Measurements from ENCODE around the gene MAPKAPK2.
A peak's percentile ranks its signal among the peaks of the same experiment; 100 is the strongest.

MAPKAPK2 gene

DNA sequence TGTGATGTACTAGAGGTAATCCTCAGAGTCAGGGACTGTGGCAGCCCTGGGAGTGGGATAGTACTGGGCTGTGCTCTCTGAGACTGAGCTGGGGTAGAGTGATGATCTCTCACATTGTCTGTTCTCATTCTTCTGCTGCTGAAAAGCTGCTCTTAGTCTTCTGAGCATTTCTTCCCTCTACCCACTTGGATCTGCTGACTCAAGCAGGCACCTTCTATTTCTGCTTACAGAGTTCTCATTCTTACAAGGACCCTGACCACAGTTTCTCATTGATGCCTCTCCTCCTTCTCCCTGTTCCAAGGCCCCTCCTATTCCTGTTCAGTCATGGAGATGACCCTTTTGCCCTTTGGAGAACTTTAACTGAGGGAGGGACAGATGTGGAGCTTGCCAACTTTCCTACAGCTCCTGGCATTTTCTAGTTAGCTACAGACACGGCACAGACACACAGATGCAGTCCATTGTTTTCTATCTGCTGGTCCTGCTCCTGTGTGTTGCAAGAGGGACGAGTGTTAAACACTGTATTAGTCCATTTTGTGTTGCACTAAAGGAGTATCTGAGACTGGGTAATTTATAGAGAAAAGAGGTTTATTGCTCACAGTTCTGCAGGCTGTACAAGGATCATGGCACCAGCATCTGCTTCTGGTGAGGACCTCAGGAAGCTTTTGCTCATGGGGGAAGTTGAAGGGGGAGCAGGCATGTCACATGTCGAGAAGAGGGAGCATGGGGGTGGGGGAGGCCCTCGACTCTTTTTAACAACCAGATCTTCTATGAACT, 12.3 kb downstream of the MAPKAPK2 start:
- Histone ChIP-seq H3K36me3 (ENCODE audit: control insufficient read depth in 2 of 2, insufficient read depth in 1 of 2, low read length in 2 of 2) (peaks cover 0 to 9% of the 10 kb centered on the region in 2 experiments; a peak in 1 of 3 replicates), H3K4me1 (ENCODE audit: control insufficient read depth, insufficient read depth, low read length) (no peaks in the 10 kb centered on the region)
- POLR2A ChIA-PET: no interaction called here

DNA sequence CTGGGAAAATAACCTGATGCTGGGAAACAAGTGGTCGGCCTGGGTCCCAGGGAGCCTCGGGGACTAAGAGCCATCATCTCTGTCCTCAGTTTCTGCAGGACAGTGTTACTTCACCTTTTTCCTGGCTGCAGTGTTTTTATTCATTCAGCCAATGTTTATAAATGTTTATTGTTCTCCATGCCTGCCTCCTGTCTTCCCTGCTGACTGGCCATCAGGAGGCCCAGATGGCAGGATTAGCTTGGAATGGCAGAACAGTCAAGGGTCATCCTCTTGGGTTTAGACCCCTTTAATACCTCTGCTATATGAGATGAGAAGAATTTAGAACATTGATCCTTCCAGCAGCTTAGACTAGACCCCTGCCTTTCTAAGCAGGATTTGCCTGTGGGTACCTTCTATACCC, 13.3 kb downstream of the MAPKAPK2 start:
- no peak overlapping the region for H3K4me3 ChIP-seq (ENCODE audit: low read depth, low read length)
- H3K4me1 ChIP-seq (ENCODE audit: control insufficient read depth, insufficient read depth, low read length): 0 out of 2 replicates have a peak, but pooled peaks cover 2% of the 10 kb centered on the region
- peaks cover 0 to 9% of the 10 kb centered on the region in 2 experiments; a peak in 1 of 3 replicates for H3K36me3 ChIP-seq (ENCODE audit: control insufficient read depth in 2 of 2, insufficient read depth in 1 of 2, low read length in 2 of 2)
- H3K27ac ChIP-seq (ENCODE audit: extremely low read depth, low read depth, low read length): no peak overlapping the region
- ChIA-PET POLR2A (no interaction called here), CTCF (interaction anchor here (0.6 kb wide), 1 partner anchor 784 kb away, joined by 3 read pairs; no protein-coding TSS in a partner anchor)
- no peak for TF ChIP-seq ZNF19 (tag by site-specific recombination; IDR thresholded peaks at IDR 0.05; ENCODE audit: low read depth)
- no peak for TF ChIP-seq TCF7L2 (IDR thresholded peaks at IDR 0.05; ENCODE audit: borderline replicate concordance, low read depth, low read length)
- TF ChIP-seq, protein P1, sequence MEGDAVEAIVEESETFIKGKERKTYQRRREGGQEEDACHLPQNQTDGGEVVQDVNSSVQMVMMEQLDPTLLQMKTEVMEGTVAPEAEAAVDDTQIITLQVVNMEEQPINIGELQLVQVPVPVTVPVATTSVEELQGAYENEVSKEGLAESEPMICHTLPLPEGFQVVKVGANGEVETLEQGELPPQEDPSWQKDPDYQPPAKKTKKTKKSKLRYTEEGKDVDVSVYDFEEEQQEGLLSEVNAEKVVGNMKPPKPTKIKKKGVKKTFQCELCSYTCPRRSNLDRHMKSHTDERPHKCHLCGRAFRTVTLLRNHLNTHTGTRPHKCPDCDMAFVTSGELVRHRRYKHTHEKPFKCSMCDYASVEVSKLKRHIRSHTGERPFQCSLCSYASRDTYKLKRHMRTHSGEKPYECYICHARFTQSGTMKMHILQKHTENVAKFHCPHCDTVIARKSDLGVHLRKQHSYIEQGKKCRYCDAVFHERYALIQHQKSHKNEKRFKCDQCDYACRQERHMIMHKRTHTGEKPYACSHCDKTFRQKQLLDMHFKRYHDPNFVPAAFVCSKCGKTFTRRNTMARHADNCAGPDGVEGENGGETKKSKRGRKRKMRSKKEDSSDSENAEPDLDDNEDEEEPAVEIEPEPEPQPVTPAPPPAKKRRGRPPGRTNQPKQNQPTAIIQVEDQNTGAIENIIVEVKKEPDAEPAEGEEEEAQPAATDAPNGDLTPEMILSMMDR (tag by site-specific recombination; IDR thresholded peaks at IDR 0.05): no peak
- no peak for TF ChIP-seq BCL11B (tag by site-specific recombination; IDR thresholded peaks at IDR 0.05; ENCODE audit: low read depth)
- TF ChIP-seq ZNF221 (tag by site-specific recombination; IDR thresholded peaks at IDR 0.05; ENCODE audit: borderline replicate concordance): no peak
- TF ChIP-seq ZNF157 (tag by site-specific recombination; IDR thresholded peaks at IDR 0.05): no peak
- TF ChIP-seq ZNF311 (tag by site-specific recombination; IDR thresholded peaks at IDR 0.05; ENCODE audit: borderline replicate concordance): no peak
- no peak for TF ChIP-seq ZNF501 (tag by site-specific recombination; IDR thresholded peaks at IDR 0.05)
- TF ChIP-seq KLF8 (tag by site-specific recombination; IDR thresholded peaks at IDR 0.05): no peak
- TF ChIP-seq, protein P2, sequence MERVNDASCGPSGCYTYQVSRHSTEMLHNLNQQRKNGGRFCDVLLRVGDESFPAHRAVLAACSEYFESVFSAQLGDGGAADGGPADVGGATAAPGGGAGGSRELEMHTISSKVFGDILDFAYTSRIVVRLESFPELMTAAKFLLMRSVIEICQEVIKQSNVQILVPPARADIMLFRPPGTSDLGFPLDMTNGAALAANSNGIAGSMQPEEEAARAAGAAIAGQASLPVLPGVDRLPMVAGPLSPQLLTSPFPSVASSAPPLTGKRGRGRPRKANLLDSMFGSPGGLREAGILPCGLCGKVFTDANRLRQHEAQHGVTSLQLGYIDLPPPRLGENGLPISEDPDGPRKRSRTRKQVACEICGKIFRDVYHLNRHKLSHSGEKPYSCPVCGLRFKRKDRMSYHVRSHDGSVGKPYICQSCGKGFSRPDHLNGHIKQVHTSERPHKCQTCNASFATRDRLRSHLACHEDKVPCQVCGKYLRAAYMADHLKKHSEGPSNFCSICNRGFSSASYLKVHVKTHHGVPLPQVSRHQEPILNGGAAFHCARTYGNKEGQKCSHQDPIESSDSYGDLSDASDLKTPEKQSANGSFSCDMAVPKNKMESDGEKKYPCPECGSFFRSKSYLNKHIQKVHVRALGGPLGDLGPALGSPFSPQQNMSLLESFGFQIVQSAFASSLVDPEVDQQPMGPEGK (tag by site-specific recombination; IDR thresholded peaks at IDR 0.05): no peak
- TF ChIP-seq KLF7 (tag by site-specific recombination; IDR thresholded peaks at IDR 0.05; ENCODE audit: borderline replicate concordance): no peak
- TF ChIP-seq ZNF510 (tag by site-specific recombination; IDR thresholded peaks at IDR 0.05; ENCODE audit: insufficient replicate concordance): no peak
- no peak for TF ChIP-seq ZFP41 (tag by site-specific recombination; IDR thresholded peaks at IDR 0.05; ENCODE audit: borderline replicate concordance)
- TF ChIP-seq TRIM28 (IDR thresholded peaks at IDR 0.05; ENCODE audit: borderline replicate concordance, low read length): no peak
- no peak for TF ChIP-seq ZNF529 (tag by site-specific recombination; IDR thresholded peaks at IDR 0.05; ENCODE audit: insufficient replicate concordance)
- no peak for TF ChIP-seq ZNF48 (tag by site-specific recombination; IDR thresholded peaks at IDR 0.05)
- TF ChIP-seq ZFHX2 (tag by site-specific recombination; conservative IDR thresholded peaks at IDR 0.05): no peak
- H3K9me3 ChIP-seq (ENCODE audit: control insufficient read depth, insufficient read depth, low read depth, low read length): no peaks in the 10 kb centered on the region

More for the DNA sequence above, 12.3 kb downstream of the MAPKAPK2 start:
- Histone ChIP-seq H3K9me3 (ENCODE audit: control insufficient read depth, insufficient read depth, low read depth, low read length) (no peaks in the 10 kb centered on the region), H3K27ac (ENCODE audit: extremely low read depth, low read depth, low read length) (no peak overlapping the region), H3K4me3 (ENCODE audit: low read depth, low read length) (no peak overlapping the region)
- CTCF ChIA-PET: interaction anchor here (1.3 kb wide), 1 partner anchor 28 kb away, joined by 4 read pairs; no protein-coding TSS in a partner anchor
- peak; percentile 91 for TF ChIP-seq ZNF266 (tag by site-specific recombination; IDR thresholded peaks at IDR 0.05; ENCODE audit: low read depth)
- TF ChIP-seq, protein P3, sequence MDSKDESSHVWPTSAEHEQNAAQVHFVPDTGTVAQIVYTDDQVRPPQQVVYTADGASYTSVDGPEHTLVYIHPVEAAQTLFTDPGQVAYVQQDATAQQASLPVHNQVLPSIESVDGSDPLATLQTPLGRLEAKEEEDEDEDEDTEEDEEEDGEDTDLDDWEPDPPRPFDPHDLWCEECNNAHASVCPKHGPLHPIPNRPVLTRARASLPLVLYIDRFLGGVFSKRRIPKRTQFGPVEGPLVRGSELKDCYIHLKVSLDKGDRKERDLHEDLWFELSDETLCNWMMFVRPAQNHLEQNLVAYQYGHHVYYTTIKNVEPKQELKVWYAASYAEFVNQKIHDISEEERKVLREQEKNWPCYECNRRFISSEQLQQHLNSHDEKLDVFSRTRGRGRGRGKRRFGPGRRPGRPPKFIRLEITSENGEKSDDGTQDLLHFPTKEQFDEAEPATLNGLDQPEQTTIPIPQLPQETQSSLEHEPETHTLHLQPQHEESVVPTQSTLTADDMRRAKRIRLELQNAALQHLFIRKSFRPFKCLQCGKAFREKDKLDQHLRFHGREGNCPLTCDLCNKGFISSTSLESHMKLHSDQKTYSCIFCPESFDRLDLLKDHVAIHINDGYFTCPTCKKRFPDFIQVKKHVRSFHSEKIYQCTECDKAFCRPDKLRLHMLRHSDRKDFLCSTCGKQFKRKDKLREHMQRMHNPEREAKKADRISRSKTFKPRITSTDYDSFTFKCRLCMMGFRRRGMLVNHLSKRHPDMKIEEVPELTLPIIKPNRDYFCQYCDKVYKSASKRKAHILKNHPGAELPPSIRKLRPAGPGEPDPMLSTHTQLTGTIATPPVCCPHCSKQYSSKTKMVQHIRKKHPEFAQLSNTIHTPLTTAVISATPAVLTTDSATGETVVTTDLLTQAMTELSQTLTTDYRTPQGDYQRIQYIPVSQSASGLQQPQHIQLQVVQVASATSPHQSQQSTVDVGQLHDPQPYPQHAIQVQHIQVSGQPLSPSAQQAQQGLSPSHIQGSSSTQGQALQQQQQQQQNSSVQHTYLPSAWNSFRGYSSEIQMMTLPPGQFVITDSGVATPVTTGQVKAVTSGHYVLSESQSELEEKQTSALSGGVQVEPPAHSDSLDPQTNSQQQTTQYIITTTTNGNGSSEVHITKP (tag by site-specific recombination; IDR thresholded peaks at IDR 0.05): no peak

Measured in HEK293 (cell line).